MG63 (cell line): Measurements from ENCODE around the gene TMEM196. TPM values are rescaled to one million over a fixed set of nuclear protein-coding genes. Genes with fewer than 3 reads are reported as not detected.
"Not testable (repeated sequence)": the region's sequence is repeated elsewhere in the genome, so short reads cannot be mapped to it uniquely, and the experiment has no call there.

ENCODE experiments used
- DNase-seq: peaks from one replicate; pipeline ENCODE4 v3.0.0-alpha.2; 2020
- H3K27me3 ChIP-seq: fragments of 250-450 bp; sonication (Bioruptor Pico); 2 replicates; pipeline ENCODE4 v1.5.1; 2020; ENCODE audit warnings: mild to moderate bottlenecking, moderate library complexity
- H3K36me3 ChIP-seq: fragments of 250-450 bp; sonication (Bioruptor Pico); 2 replicates; pipeline ENCODE4 v1.5.1; 2020; ENCODE audit warnings: mild to moderate bottlenecking, moderate library complexity
- H3K4me3 ChIP-seq: fragments of 250-450 bp; sonication (Bioruptor Pico); 2 replicates; pipeline ENCODE4 v1.5.1; 2020; ENCODE audit warnings: mild to moderate bottlenecking, moderate library complexity
- H3K9me3 ChIP-seq: fragments of 250-450 bp; sonication (Bioruptor Pico); 2 replicates; pipeline ENCODE4 v1.5.1; 2020; ENCODE audit warnings: mild to moderate bottlenecking, moderate library complexity
- total RNA-seq: library from RNA; depleted of rRNA; stranded (reverse); fragments of >200 nt; shearing (Covaris generic); gene quantifications from 2 replicates; pipeline ENCODE4 v1.2.3, GENCODE V29; 2014; ENCODE audit warnings: low replicate concordance

TMEM196 gene
- total RNA-seq, 1 experiment from 2014 or later, result not detected

- no peak for DNase-seq
- no peaks in the 10 kb centered on the region for H3K36me3 ChIP-seq
- H3K4me3 ChIP-seq, result no peak overlapping the region
- no peaks in the 10 kb centered on the region; the same call in 1 of the 2 replicates for H3K27me3 ChIP-seq
- H3K9me3 ChIP-seq, result no peaks in the 10 kb centered on the region
Measured at GRCh38 chr7:19725770-19726169, 47.6 kb downstream of the TMEM196 start.

- Histone ChIP-seq H3K9me3 (no peaks in the 10 kb centered on the region), H3K27me3 (no peaks in the 10 kb centered on the region), H3K4me3 (no peak overlapping the region), H3K36me3 (no peaks in the 10 kb centered on the region)
- no peak for DNase-seq
Measured at GRCh38 chr7:19715499-19715898, 57.9 kb downstream of the TMEM196 start.

- H3K36me3 ChIP-seq, result peaks cover under 1% of the 10 kb centered on the region; the same call in 1 of the 2 replicates
- no peaks in the 10 kb centered on the region for H3K9me3 ChIP-seq
- no peaks in the 10 kb centered on the region for H3K27me3 ChIP-seq
- H3K4me3 ChIP-seq, result no peak overlapping the region
- no peak for DNase-seq
Measured at GRCh38 chr7:19713676-19714075, 59.7 kb downstream of the TMEM196 start.

GRCh38 chr7:19709249-19709578, 64.2 kb downstream of the TMEM196 start:
- H3K27me3 ChIP-seq, result no peaks in the 10 kb centered on the region
- H3K4me3 ChIP-seq, result peak overlapping the region; percentile 92
- no peaks in the 10 kb centered on the region for H3K9me3 ChIP-seq
- no peak for DNase-seq
- peaks cover 7% of the 10 kb centered on the region for H3K36me3 ChIP-seq

- H3K4me3 ChIP-seq, result peak within 1 kb of the TSS; percentile 92
- H3K9me3 ChIP-seq, result no peaks in the 10 kb centered on the region
- H3K27me3 ChIP-seq, result no peaks in the 10 kb centered on the region
- peak; percentile 90 for DNase-seq
- peaks cover 13% of the 10 kb centered on the region for H3K36me3 ChIP-seq
Measured at GRCh38 chr7:19708397-19709248, 64.8 kb downstream of the TMEM196 start, which contains the start of gene POLR1F. TSS of gene POLR1F (minus strand) at chr7:19709037. CDS start at chr7:19709016, 21 bp downstream.

GRCh38 chr7:19707240-19707639, 66.2 kb downstream of the TMEM196 start:
- peak; percentile 29 for DNase-seq
- H3K36me3 ChIP-seq, result peaks cover 27% of the 10 kb centered on the region
- no peaks in the 10 kb centered on the region for H3K27me3 ChIP-seq
- peaks cover 5% of the 10 kb centered on the region; the same call in 1 of the 2 replicates for H3K9me3 ChIP-seq
- H3K4me3 ChIP-seq, result peak overlapping the region; percentile 92

GRCh38 chr7:19705663-19706062, 67.8 kb downstream of the TMEM196 start:
- no peak for DNase-seq
- H3K9me3 ChIP-seq, result peaks cover 5% of the 10 kb centered on the region; the same call in 1 of the 2 replicates

GRCh38 chr7:19701471-19701870, 71.9 kb downstream of the TMEM196 start:
- H3K27me3 ChIP-seq, result no peaks in the 10 kb centered on the region
- H3K36me3 ChIP-seq, result peaks cover 46% of the 10 kb centered on the region
- DNase-seq, result no peak
- no peak overlapping the region for H3K4me3 ChIP-seq
- H3K9me3 ChIP-seq, result peaks cover 5% of the 10 kb centered on the region; the same call in 1 of the 2 replicates

More at GRCh38 chr7:19705663-19706062, 67.8 kb downstream of the TMEM196 start:
- Histone ChIP-seq H3K36me3 (peaks cover 30% of the 10 kb centered on the region), H3K27me3 (no peaks in the 10 kb centered on the region), H3K4me3 (no peak overlapping the region)

- DNase-seq, result no peak
Measured at GRCh38 chr7:19700936-19701335, 72.5 kb downstream of the TMEM196 start.

GRCh38 chr7:19698331-19698730, 75.1 kb downstream of the TMEM196 start:
- peaks cover 5% of the 10 kb centered on the region; the same call in 1 of the 2 replicates for H3K9me3 ChIP-seq
- H3K4me3 ChIP-seq, result no peak overlapping the region
- no peaks in the 10 kb centered on the region for H3K27me3 ChIP-seq
- DNase-seq, result no peak
- H3K36me3 ChIP-seq, result peaks cover 36% of the 10 kb centered on the region

More at GRCh38 chr7:19700936-19701335, 72.5 kb downstream of the TMEM196 start:
- peaks cover 49% of the 10 kb centered on the region for H3K36me3 ChIP-seq
- H3K4me3 ChIP-seq, result no peak overlapping the region
- no peaks in the 10 kb centered on the region for H3K27me3 ChIP-seq
- peaks cover 5% of the 10 kb centered on the region; the same call in 1 of the 2 replicates for H3K9me3 ChIP-seq

- H3K36me3 ChIP-seq, result peaks cover 23% of the 10 kb centered on the region
- no peaks in the 10 kb centered on the region for H3K27me3 ChIP-seq
- DNase-seq, result no peak
- no peaks in the 10 kb centered on the region for H3K9me3 ChIP-seq
- H3K4me3 ChIP-seq, result no peak overlapping the region
Measured at GRCh38 chr7:19696926-19697325, 76.5 kb downstream of the TMEM196 start.

GRCh38 chr7:19692111-19692828, 81.1 kb downstream of the TMEM196 start:
- no peak for DNase-seq
- no peaks in the 10 kb centered on the region for H3K27me3 ChIP-seq

GRCh38 chr7:19690736-19691135, 82.7 kb downstream of the TMEM196 start:
- Histone ChIP-seq H3K36me3 (no peaks in the 10 kb centered on the region; the same call in 1 of the 2 replicates), H3K27me3 (no peaks in the 10 kb centered on the region), H3K9me3 (no peaks in the 10 kb centered on the region), H3K4me3 (no peak overlapping the region)
- DNase-seq, result no peak

More at GRCh38 chr7:19692111-19692828, 81.1 kb downstream of the TMEM196 start:
- Histone ChIP-seq H3K9me3 (no peaks in the 10 kb centered on the region), H3K36me3 (peaks cover 10% of the 10 kb centered on the region), H3K4me3 (no peak overlapping the region)

GRCh38 chr7:19689130-19689529, 84.3 kb downstream of the TMEM196 start:
- DNase-seq, H3K27me3 ChIP-seq, H3K36me3 ChIP-seq: not testable (repeated sequence)

GRCh38 chr7:19681596-19681995, 91.8 kb downstream of the TMEM196 start:
- Histone ChIP-seq H3K27me3 (no peaks in the 10 kb centered on the region), H3K9me3 (0 out of 2 replicates have a peak, but pooled peaks cover 2% of the 10 kb centered on the region), H3K4me3 (no peak overlapping the region), H3K36me3 (no peaks in the 10 kb centered on the region)
- peak; percentile 50 for DNase-seq

More at GRCh38 chr7:19689130-19689529, 84.3 kb downstream of the TMEM196 start:
- not testable (repeated sequence) for H3K4me3 ChIP-seq, H3K9me3 ChIP-seq

GRCh38 chr7:19677180-19677579, 96.2 kb downstream of the TMEM196 start:
- Histone ChIP-seq H3K27me3 (no peaks in the 10 kb centered on the region), H3K36me3 (no peaks in the 10 kb centered on the region), H3K9me3 (no peaks in the 10 kb centered on the region), H3K4me3 (no peak overlapping the region)
- no peak for DNase-seq

GRCh38 chr7:19675816-19676215, 97.6 kb downstream of the TMEM196 start:
- no peaks in the 10 kb centered on the region for H3K36me3 ChIP-seq
- DNase-seq, result no peak
- no peak overlapping the region for H3K4me3 ChIP-seq
- no peaks in the 10 kb centered on the region for H3K27me3 ChIP-seq
- no peaks in the 10 kb centered on the region for H3K9me3 ChIP-seq
